ENCODE results near the gene PI4K2B. TPM values are rescaled to one million over a fixed set of nuclear protein-coding genes. Genes with fewer than 3 reads are reported as not detected.
"Not testable (repeated sequence)": the region's sequence is repeated elsewhere in the genome, so short reads cannot be mapped to it uniquely, and the experiment has no call there.

The PI4K2B gene
- total RNA-seq, 2 donors from 2014 or later: 15.6 to 16.1 TPM

- not testable (repeated sequence) for DNase-seq; H3K9ac ChIP-seq (ENCODE audit: extremely low read depth, low read length, poor library complexity, severe bottlenecking); H3K4me3 Mint-ChIP-seq; H3K4me3 ChIP-seq (ENCODE audit: low read length); H3K27ac Mint-ChIP-seq; H3K27me3 ChIP-seq (ENCODE audit: control insufficient read depth, insufficient read depth, low read length, poor library complexity, severe bottlenecking); H3K9me3 ChIP-seq (ENCODE audit: control insufficient read depth, low read length); H3K4me1 ChIP-seq (ENCODE audit: control insufficient read depth, insufficient read depth, low read length); H3K4me1 Mint-ChIP-seq; H3K36me3 ChIP-seq (ENCODE audit: control insufficient read depth, insufficient read depth, low read length); H3K27me3 Mint-ChIP-seq (ENCODE audit: insufficient read depth); H3K27ac ChIP-seq (ENCODE audit: low read depth, low read length)
- WGBS, 2 experiments (ENCODE audit: insufficient coverage in 1 of 2, insufficient read length in 1 of 2): 97 to 98% methylated on average over 8 to 25 of the region's 25 CpGs
- peaks cover 34% of the 10 kb centered on the region for H3K9me3 Mint-ChIP-seq
- H3K36me3 Mint-ChIP-seq (ENCODE audit: low read depth): peaks cover 38% of the 10 kb centered on the region
These were observed 15.7 kb downstream of the PI4K2B start for GRCh38 chr4:25249494-25249893.

- H3K4me3 ChIP-seq (ENCODE audit: low read length): no peak overlapping the region
- Mint-ChIP-seq H3K9me3 (peaks cover 18% of the 10 kb centered on the region), H3K4me3 (no peak overlapping the region), H3K36me3 (ENCODE audit: low read depth) (peaks cover 35% of the 10 kb centered on the region), H3K27ac (no peak overlapping the region), H3K4me1 (no peaks in the 10 kb centered on the region), H3K27me3 (ENCODE audit: insufficient read depth) (no peaks in the 10 kb centered on the region)
- no peak overlapping the region for H3K27ac ChIP-seq (ENCODE audit: low read depth, low read length)
- H3K4me1 ChIP-seq (ENCODE audit: control insufficient read depth, insufficient read depth, low read length): no peaks in the 10 kb centered on the region
- no peak for TF ChIP-seq CTCF (conservative IDR thresholded peaks at IDR 0.05)
- H3K27me3 ChIP-seq (ENCODE audit: control insufficient read depth, insufficient read depth, low read length, poor library complexity, severe bottlenecking): no peaks in the 10 kb centered on the region
- no peak overlapping the region for H3K9ac ChIP-seq (ENCODE audit: extremely low read depth, low read length, poor library complexity, severe bottlenecking)
- WGBS, 2 experiments (ENCODE audit: insufficient coverage in 1 of 2, insufficient read length in 1 of 2): 72 to 91% methylated on average over 4 to 9 of the region's 9 CpGs
- H3K36me3 ChIP-seq (ENCODE audit: control insufficient read depth, insufficient read depth, low read length): peaks cover 20% of the 10 kb centered on the region
- no peak for DNase-seq
- H3K9me3 ChIP-seq (ENCODE audit: control insufficient read depth, low read length): peaks cover 5% of the 10 kb centered on the region
These were observed 18.6 kb downstream of the PI4K2B start for GRCh38 chr4:25252230-25253070.

- peaks cover 38% of the 10 kb centered on the region for H3K36me3 Mint-ChIP-seq (ENCODE audit: low read depth)
These were observed 19.2 kb downstream of the PI4K2B start for GRCh38 chr4:25253071-25253445.

GRCh38 chr4:25253786-25254185 is 20.0 kb downstream of the PI4K2B start:
- not testable (repeated sequence) for H3K27me3 ChIP-seq (ENCODE audit: control insufficient read depth, insufficient read depth, low read length, poor library complexity, severe bottlenecking); H3K27me3 Mint-ChIP-seq (ENCODE audit: insufficient read depth); H3K9me3 ChIP-seq (ENCODE audit: control insufficient read depth, low read length); H3K4me1 Mint-ChIP-seq; H3K4me3 Mint-ChIP-seq; DNase-seq; H3K4me1 ChIP-seq (ENCODE audit: control insufficient read depth, insufficient read depth, low read length); H3K4me3 ChIP-seq (ENCODE audit: low read length); H3K9ac ChIP-seq (ENCODE audit: extremely low read depth, low read length, poor library complexity, severe bottlenecking); H3K27ac ChIP-seq (ENCODE audit: low read depth, low read length); H3K27ac Mint-ChIP-seq
- Mint-ChIP-seq H3K9me3 (peaks cover 14% of the 10 kb centered on the region), H3K36me3 (ENCODE audit: low read depth) (peaks cover 35% of the 10 kb centered on the region)
- H3K36me3 ChIP-seq (ENCODE audit: control insufficient read depth, insufficient read depth, low read length): peaks cover 28% of the 10 kb centered on the region
- 90 to 93% methylated on average over 8 to 12 of the region's 12 CpGs for WGBS, 2 experiments (ENCODE audit: insufficient coverage in 1 of 2, insufficient read length in 1 of 2)

More at GRCh38 chr4:25253071-25253445, 19.2 kb downstream of the PI4K2B start:
- TF ChIP-seq CTCF (conservative IDR thresholded peaks at IDR 0.05): no peak
- Mint-ChIP-seq H3K27ac (no peak overlapping the region), H3K9me3 (peaks cover 17% of the 10 kb centered on the region), H3K27me3 (ENCODE audit: insufficient read depth) (no peaks in the 10 kb centered on the region), H3K4me3 (no peak overlapping the region), H3K4me1 (no peaks in the 10 kb centered on the region)
- Histone ChIP-seq H3K9ac (ENCODE audit: extremely low read depth, low read length, poor library complexity, severe bottlenecking) (no peak overlapping the region), H3K4me3 (ENCODE audit: low read length) (no peak overlapping the region), H3K36me3 (ENCODE audit: control insufficient read depth, insufficient read depth, low read length) (peaks cover 25% of the 10 kb centered on the region), H3K27me3 (ENCODE audit: control insufficient read depth, insufficient read depth, low read length, poor library complexity, severe bottlenecking) (no peaks in the 10 kb centered on the region), H3K9me3 (ENCODE audit: control insufficient read depth, low read length) (peaks cover 4% of the 10 kb centered on the region), H3K4me1 (ENCODE audit: control insufficient read depth, insufficient read depth, low read length) (no peaks in the 10 kb centered on the region), H3K27ac (ENCODE audit: low read depth, low read length) (no peak overlapping the region)
- DNase-seq: no peak
- WGBS, 2 experiments (ENCODE audit: insufficient coverage in 1 of 2, insufficient read length in 1 of 2): 82 to 90% methylated on average over 2 of the region's 2 CpGs

Data from endodermal cell (in vitro differentiated cells).